ENCODE results near the gene RPRML.
"Not testable (repeated sequence)": the region's sequence is repeated elsewhere in the genome, so short reads cannot be mapped to it uniquely, and the experiment has no call there.

RPRML gene

DNA sequence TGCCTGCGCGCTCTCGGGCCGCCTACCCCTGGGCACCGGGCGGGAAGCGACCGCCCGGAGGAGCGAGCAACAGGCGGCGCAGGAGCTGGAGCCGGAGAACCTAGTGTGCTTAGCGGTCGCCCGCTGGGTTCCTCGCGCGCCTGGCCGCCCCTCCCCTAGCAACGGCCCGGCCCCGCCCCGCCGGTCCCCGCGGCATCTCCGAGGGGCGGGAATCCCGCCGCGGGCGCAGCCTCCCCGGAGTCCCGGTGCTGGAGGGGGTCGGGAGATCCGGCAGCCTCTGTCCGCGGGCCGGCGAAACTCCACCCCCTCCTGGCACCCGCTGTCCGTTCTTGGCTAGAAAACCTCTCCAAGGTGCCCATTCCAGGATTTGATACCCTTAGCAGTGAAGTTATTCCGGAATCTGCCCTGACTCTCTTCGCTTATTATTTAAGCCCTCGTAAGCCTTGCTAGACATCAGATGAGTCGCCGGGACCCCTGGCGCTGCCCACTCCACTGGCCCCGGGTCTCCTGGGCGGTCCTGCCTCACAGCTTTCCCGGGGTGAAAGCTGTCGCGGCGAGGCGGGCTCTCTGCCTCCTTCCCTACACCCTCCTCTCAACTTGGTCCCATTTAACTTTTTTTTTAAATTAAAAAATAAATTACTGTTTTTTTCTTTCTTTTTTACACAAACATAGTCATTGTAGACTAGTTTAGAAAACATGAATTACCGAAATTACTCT, at the start of gene RPRML:
Gene RPRML, minus strand, starts transcription at position 107 of the 717 bp plus-strand sequence. CDS start 246 bp downstream, outside the sequence.
- peak; percentile 75 for DNase-seq

- DNase-seq: not testable (repeated sequence)
Measured at GRCh38 chr17:47016966-47017365, 37.9 kb upstream of the RPRML start.

DNA sequence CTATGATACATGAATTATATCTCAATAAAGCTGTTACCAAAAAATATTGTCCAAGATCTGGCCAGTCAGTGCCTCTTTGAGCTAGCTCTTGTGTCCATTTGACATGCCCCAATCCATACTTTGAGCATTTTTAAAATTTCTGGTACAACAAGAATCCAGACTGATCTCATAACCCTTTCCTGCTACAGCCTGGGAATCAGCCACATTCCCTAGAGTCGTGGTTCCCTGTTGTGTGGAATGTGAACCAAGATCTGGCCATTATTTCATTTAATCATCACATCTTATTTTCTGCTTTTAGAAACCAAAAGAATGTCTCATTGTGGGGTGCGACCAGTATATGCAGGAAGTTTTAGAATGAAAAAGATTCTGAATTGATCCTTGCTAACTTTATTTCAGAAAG, 34.3 kb upstream of the RPRML start:
- DNase-seq: no peak

- no peak for DNase-seq
Measured at GRCh38 chr17:47012457-47012856, 33.4 kb upstream of the RPRML start.

DNA sequence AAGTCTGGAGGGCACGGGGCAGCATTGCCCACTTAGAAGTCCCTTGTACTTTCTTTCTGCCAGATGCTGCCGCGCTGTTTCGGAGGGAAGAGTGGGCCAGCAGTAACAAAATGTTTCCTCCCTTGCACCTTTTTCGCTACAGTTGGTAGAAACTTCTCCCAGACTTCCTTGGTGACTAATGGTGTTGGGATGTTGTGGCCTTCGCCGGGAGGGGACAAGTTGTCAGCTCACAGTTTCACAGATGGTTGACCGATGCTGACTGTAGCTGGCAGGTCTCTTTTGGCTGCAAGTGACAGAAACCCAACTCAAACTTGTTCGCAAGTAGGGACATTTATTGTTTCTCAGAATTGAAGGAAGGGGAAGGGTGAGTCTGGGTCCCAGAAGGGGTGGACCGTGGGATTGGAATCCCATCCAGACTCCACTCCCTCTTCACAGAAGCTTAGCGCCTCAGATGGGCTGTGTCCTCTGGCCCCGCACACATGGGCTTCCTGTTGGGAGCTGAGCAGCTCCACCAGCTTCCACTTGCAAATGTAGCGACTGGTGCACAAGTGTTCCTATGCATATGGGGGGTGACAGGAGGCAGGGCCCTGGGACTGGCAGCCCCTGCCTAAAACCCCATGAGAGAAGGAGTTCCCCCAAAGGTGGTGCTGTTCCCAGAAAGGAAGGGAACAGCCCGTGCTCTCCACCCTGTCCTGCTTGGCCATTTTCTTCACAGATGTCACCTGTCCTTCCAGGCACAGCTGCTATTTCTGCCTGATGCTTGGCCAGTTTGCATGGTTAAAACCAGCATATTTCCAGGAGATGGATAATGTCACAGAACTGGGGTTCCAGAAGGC, 30.9 kb upstream of the RPRML start:
- no peak for DNase-seq

- DNase-seq: no peak
Measured at GRCh38 chr17:47004906-47005305, 25.9 kb upstream of the RPRML start.

GRCh38 chr17:47003864-47004263, 24.8 kb upstream of the RPRML start:
- DNase-seq: not testable (repeated sequence)

DNA sequence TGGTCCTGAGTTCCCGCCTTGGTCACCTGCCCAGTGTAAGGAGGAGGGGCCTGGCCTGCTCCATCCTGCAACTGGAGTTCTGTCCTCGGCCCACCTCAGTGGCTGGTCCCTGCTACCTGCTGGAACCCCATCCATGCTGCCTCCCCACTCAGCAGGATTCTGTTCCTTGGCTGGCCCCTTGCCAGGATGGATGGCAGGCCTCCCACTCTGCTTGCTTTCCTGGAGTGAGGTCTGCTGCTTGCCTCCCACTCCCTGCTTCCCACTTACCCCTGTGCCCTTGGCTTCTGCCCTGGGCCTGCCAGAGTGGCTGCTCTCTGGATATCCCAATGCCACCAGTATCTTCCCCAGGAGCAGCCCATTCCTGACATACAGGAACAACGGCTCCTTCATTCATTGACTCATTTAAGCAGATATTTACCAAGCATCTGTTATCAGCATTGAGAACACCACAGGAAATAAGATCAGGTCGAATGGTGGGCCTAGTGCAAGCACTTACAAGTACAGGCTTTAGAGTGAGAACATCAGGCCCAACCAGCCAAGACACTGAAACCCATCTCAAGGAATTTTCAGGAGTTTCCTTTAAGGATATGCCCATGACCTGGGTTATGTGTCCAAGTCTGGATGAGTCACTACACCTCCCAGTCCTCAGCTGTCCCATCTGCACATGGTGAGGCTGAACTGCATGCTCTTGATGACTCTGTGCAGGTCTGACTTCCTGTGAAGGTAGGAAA, 17.0 kb upstream of the RPRML start:
- no peak for DNase-seq

DNA sequence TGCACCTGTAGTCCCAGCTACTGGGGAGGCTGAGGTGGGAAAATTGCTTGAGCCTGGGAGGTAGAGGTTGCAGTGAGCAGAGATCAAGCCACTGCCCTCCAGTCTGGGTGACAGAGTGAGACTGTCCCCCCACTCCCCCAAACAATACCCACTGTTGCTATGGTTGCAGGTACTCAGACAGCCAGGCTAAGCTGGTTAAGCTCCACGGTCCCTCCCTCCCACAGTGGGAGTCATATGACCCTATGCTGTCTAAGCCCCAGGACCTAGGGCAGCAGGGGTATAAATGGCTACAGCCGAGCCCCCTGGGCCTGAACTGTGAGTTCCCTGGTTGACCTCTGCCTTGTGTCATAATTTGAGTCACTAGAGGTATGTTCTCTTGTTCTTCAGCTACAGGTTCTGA, 15.9 kb upstream of the RPRML start:
- no peak for DNase-seq

DNA sequence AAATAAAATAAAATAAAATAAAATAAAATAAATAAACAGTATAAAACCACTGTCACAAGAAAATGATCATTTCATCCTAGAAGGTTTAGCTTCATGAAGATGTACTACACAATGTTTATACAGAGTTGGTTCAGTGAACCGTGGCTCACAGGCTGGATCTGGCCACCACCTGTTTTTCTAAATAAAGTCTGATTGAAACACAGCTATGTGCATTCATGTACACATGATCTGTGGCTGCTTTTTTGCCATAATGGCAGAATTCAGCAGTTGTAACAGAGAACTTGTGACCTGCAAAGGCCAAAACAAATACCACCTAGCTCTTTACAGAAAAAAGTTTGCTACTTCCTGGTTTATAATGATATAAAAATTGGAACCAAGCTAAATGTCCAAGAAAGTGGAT, 12.6 kb upstream of the RPRML start:
- DNase-seq: peak; percentile 72

- DNase-seq: no peak
Measured at GRCh38 chr17:46989637-46990431, 10.8 kb upstream of the RPRML start.

- DNase-seq: not testable (repeated sequence)
Measured at GRCh38 chr17:46987927-46988326, 8.9 kb upstream of the RPRML start.

- peak; percentile 84 for DNase-seq
Measured at GRCh38 chr17:46986366-46986765, 7.3 kb upstream of the RPRML start.

- DNase-seq: peak; percentile 74
Measured at GRCh38 chr17:46984892-46985291, 5.8 kb upstream of the RPRML start.

DNA sequence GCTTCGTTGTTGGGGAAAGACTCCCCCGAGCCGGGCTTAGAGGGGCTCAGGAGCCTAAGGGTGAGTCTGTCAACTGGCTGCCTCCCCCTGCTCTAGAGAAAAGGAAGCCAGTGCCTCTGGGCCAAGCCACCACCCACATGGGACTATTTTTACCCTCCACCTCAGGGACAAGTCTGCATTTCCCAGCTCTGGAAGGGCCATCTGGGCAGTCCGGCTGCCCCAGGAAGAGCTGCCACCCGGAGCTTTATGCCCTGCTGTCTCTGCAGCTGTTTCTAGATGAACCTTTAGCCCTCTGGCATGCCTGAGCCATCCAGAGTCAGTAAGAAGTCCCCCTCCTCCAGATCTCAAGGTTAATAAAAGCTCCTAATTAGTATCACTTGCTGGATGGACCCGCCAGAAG, 5.3 kb upstream of the RPRML start:
- DNase-seq: peak; percentile 85

- DNase-seq: no peak
Measured at GRCh38 chr17:46983782-46984181, 4.7 kb upstream of the RPRML start.

DNA sequence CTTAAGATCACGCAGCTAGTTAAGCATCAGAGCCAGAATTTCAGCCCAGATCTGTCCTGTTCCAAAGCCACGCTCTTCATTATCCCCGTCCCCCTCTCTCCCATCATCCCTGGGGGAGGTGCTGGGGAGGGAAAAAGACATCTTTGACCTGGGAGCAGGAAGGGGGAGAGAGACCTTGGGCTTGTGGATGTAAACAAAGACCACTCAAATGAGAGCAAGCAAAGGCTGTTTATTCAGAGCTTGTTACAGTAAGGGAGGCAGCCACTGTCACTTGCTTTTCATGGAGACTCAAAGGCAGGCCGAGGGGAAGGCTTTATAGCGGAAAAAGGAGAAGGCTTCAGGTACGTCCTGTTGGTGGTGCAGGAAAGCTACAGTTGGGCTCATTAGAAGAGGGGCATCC, 3.5 kb upstream of the RPRML start:
- no peak for DNase-seq

- no peak for DNase-seq
Measured at GRCh38 chr17:46978489-46979146, 435 bp downstream of the RPRML start.

- DNase-seq: peak; percentile 83
Measured at GRCh38 chr17:46977750-46978488, 1.1 kb downstream of the RPRML start.

DNA sequence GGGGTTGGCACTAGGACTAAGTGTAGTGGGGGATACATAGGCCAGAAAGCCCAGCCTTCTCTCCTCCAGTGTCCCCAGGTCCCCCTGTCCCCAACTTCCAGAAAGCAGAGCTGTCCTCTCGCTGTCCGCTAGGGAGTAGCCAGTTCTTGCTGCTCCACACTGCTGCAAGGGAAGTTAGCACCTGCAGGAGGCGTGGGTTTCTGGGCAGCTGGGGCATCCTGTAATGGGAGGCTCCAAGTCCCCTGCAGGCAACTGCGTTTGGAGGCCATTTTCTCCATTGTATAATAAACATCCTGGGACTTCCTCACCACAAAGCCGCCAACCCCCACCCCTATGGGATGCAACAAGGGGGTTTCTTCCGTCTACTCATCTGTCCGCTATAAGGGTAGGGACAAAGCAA, 1.7 kb downstream of the RPRML start:
- peak; percentile 87 for DNase-seq

DNA sequence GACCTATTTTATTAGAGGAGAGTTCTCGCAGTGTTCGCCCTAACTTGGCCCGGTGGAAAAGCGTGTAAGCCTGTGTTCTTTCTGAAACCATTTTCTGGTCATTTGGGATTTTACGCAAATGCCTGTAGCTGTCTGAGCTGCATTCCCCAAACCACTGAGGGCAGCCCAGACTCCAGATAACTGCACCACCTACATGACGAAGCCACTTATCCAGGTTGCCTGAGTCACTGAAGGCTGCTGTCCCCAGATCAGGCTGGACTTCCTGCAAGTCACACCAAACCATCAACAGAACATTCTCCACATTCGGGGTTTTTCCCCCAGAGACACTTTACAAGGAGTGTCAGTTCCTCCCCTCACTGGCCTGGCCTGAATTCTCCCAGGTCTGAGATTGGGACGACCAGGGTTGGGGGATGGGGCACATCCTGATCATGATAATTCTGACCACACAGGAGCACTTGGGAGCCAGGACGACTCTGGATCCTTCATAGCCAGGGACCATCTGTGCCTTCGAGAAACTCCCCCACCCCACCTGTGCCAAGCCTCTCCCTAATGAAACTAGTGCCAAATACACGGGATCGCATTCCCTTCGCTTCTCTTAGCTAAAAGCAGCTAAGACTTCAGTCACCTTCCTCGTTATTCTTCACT, 2.3 kb downstream of the RPRML start:
- peak; percentile 61 for DNase-seq
